Sigmoid colon (tissue), 7 donors: ENCODE measurements around the gene CLEC6A. TPM values are rescaled to one million over a fixed set of nuclear protein-coding genes. Genes with fewer than 3 reads are reported as not detected.

Source experiments
- DNase-seq: peaks from one replicate; pipeline ENCODE4 v3.0.0-alpha.2; 2019
- H3K27ac ChIP-seq, 4 donors: fragments of 200-600 bp; sonication (generic); one replicate each; pipeline ENCODE4 v1.5.1; 2016 to 2019; ENCODE audit warnings: mild to moderate bottlenecking in 1 of 4
- H3K27me3 ChIP-seq, 3 donors: fragments of 200-600 bp; sonication (generic); one replicate each; pipeline ENCODE4 v1.5.1; 2019; ENCODE audit warnings: mild to moderate bottlenecking in 1 of 3
- H3K36me3 ChIP-seq, 4 donors: fragments of 200-600 bp; sonication (generic); one replicate each; pipeline ENCODE4 v1.5.1; 2016 to 2019
- H3K4me1 ChIP-seq, 4 donors: fragments of 200-600 bp; sonication (generic); one replicate each; pipeline ENCODE4 v1.5.1; 2017 to 2019
- H3K4me3 ChIP-seq, 4 donors: fragments of 200-600 bp; sonication (generic); one replicate each; pipeline ENCODE4 v1.5.1; 2017 to 2019; ENCODE audit warnings: mild to moderate bottlenecking in 2 of 4, moderate library complexity in 1 of 4
- H3K9me3 ChIP-seq, 4 donors: fragments of 200-600 bp in 3 of 4; sonication (generic) in 3 of 4; one replicate each; pipeline versions ENCODE4 v1.5.1 to v1.6.1; 2013 to 2019
- EP300 ChIP-seq, 4 donors: sonication (generic); formaldehyde crosslinking; IDR thresholded peaks; one replicate each; pipeline ENCODE4 v1.6.1; 2017; ENCODE audit warnings: antibody characterized with exemption in 4 of 4
- POLR2A ChIP-seq, 2 donors: fragments of 450-650 bp; IDR thresholded peaks; one replicate each; pipeline ENCODE4 v1.6.1; 2016; ENCODE audit warnings: antibody characterized with exemption in 2 of 2, mild to moderate bottlenecking in 2 of 2, moderate library complexity in 2 of 2
- POLR2AphosphoS5 ChIP-seq, 4 donors: sonication (generic); formaldehyde crosslinking; IDR thresholded peaks; one replicate each; pipeline ENCODE4 v1.6.1; 2017; ENCODE audit warnings: antibody characterized with exemption in 4 of 4
- WGBS, 2 donors: extraction: QIAGEN DNeasy Blood & Tissue Kit; methylation state at CpG; one replicate each; pipeline ENCODE4 v1.1.7; 2013; 5-methylcytosine and 5-hydroxymethylcytosine counted together
- intact Hi-C: fragments of 100-400 bp; cut with DNase I; formaldehyde crosslinking; loops from one replicate; pipeline ENCODE4 v1.15.1; 2023
- polyA plus RNA-seq, 3 donors: library from polyadenylated mRNA; stranded (reverse); fragments of 200-250 nt; gene quantifications; one replicate each; pipeline ENCODE4 v1.2.3, GENCODE V29; 2013
- total RNA-seq, 4 donors: library from RNA; depleted of rRNA; stranded (reverse); fragments of >200 nt; gene quantifications; one replicate each; pipeline ENCODE4 v1.1.0, GENCODE V29; 2016
- TF ChIP-seq, protein P1 (sequence below), 4 experiments: fragments of 450-650 bp in 3 of 4; fragments of 200-600 bp in 1 of 4; IDR thresholded peaks; one replicate each; pipeline ENCODE4 v1.5.1; 2016 to 2019; ENCODE audit warnings: antibody characterized with exemption in 4 of 4, mild to moderate bottlenecking in 3 of 4, moderate library complexity in 2 of 4
- donor health status: healthy with polysubstance abuse.
- donor health status: Bipolar disorder and iron deficiency.
- donor health status: healthy.

Gene CLEC6A
- total and polyA plus RNA-seq, 7 donors = 0.29 TPM; not detected in 6

DNA sequence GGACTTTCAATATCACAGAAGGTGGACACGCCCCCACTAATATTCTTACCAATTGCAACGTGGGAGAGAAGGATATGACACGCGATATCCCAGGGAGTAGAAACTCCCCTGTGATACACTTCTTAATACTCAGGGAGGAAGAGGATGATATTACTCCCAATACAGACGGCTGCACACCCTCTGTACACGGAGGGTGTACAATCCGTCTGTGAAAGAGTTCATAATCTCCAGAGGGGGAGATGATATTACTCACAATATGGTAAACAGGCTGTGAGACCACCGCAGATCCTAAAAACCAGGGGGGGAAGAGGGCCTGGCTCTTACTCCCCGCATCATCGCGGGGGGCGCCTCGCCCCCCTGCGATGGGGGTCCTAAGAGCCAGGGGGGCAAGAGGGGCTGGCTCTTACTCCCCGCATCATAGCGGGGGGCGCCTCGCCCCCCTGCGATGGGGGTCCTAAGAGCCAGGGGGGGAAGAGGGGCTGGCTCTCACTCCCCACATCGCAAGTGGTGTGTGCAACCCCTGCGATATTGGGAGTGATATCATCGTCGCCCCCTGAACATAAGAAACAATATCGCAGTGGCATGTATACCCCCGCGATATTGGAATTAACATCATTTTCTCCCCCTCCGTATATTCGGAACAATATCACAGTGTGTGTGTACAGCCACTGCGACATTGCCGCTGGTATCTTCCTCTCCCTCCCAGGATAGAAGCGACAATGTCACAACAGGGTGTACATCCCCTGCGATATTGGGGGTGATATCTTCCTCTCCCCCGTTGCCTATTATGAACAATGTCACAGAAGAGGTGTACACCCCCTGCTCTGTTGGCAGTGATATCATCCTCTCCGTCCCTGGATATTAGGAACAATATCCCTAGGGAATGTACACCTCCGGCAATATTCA, 8.9 kb upstream of the CLEC6A start:
- Histone ChIP-seq H3K4me3 (no peak overlapping the region), H3K4me1 (no peaks in the 10 kb centered on the region), H3K36me3 (no peaks in the 10 kb centered on the region), H3K27ac (no peak overlapping the region), H3K9me3 (no peaks in the 10 kb centered on the region), H3K27me3 (no peaks in the 10 kb centered on the region)
- DNase-seq = no peak
- intact Hi-C loops = no loop called here
- WGBS, 2 donors = 88 to 94% methylated on average over 35 of the region's 35 CpGs
- TF ChIP-seq EP300 (IDR thresholded peaks at IDR 0.05) = no peak
- TF ChIP-seq POLR2AphosphoS5 (IDR thresholded peaks at IDR 0.05) = no peak
- TF ChIP-seq POLR2A (IDR thresholded peaks at IDR 0.05) = no peak
- TF ChIP-seq, protein P1, sequence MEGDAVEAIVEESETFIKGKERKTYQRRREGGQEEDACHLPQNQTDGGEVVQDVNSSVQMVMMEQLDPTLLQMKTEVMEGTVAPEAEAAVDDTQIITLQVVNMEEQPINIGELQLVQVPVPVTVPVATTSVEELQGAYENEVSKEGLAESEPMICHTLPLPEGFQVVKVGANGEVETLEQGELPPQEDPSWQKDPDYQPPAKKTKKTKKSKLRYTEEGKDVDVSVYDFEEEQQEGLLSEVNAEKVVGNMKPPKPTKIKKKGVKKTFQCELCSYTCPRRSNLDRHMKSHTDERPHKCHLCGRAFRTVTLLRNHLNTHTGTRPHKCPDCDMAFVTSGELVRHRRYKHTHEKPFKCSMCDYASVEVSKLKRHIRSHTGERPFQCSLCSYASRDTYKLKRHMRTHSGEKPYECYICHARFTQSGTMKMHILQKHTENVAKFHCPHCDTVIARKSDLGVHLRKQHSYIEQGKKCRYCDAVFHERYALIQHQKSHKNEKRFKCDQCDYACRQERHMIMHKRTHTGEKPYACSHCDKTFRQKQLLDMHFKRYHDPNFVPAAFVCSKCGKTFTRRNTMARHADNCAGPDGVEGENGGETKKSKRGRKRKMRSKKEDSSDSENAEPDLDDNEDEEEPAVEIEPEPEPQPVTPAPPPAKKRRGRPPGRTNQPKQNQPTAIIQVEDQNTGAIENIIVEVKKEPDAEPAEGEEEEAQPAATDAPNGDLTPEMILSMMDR (IDR thresholded peaks at IDR 0.05) = no peak

DNA sequence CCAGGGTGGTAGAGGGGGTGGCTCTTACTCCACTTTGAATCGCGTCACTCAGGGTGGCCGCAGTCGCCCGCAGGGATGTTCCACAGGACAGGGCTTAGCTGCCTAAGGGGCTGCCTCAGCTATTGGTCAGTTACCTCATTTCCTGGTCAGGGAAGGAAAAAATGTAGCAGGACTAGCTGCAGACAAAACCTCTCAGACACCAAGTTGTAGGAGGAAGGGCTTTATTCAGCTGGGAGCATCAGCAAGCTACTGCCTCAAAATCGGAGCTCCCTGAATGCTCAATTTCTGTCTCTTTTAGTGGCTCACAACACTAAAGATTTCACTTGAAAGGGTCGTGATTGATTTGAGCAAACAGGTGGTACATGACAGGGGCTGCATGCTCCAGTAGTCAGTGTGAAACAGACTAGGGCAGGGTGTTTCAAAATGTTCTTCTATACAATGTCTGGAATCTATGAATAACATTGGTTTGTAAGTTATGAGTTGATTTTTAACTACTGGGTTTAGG, 6.4 kb upstream of the CLEC6A start:
- no peak for TF ChIP-seq POLR2AphosphoS5 (IDR thresholded peaks at IDR 0.05)
- TF ChIP-seq, protein P1 (IDR thresholded peaks at IDR 0.05) = no peak
- no peak for TF ChIP-seq EP300 (IDR thresholded peaks at IDR 0.05)
- TF ChIP-seq POLR2A (IDR thresholded peaks at IDR 0.05) = no peak
- H3K9me3 ChIP-seq = no peaks in the 10 kb centered on the region
- H3K4me3 ChIP-seq = no peak overlapping the region
- H3K27ac ChIP-seq = no peak overlapping the region
- no peaks in the 10 kb centered on the region for H3K27me3 ChIP-seq
- H3K36me3 ChIP-seq = no peaks in the 10 kb centered on the region
- DNase-seq = no peak
- WGBS, 2 donors = 70 to 71% methylated on average over 7 of the region's 7 CpGs
- intact Hi-C loops = no loop called here
- no peaks in the 10 kb centered on the region for H3K4me1 ChIP-seq

DNA sequence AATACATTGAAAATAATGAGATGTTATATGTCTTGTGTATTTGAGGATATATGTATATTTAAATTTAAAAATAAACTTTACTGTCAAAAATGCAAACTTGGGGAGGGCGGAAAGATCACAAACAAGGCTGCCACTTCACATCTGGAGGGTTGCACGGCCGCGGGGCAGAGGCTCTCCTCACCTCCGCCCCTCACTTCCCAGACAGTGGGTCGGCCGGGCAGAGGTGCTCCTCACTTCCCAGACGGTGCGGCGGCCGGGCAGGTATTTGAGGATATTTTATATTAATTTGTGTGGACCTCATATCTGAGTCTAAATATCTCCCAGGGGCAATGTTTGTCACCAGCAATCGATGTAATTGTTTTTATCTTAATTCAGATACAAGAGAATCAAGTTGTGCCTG, 3.7 kb upstream of the CLEC6A start:
- Histone ChIP-seq H3K36me3 (no peaks in the 10 kb centered on the region), H3K9me3 (no peaks in the 10 kb centered on the region), H3K27ac (no peak overlapping the region), H3K4me1 (no peaks in the 10 kb centered on the region), H3K27me3 (no peaks in the 10 kb centered on the region), H3K4me3 (no peak overlapping the region)
- WGBS, 2 donors = 95% methylated on average over 12 of the region's 12 CpGs
- no peak for TF ChIP-seq POLR2A (IDR thresholded peaks at IDR 0.05)
- DNase-seq = no peak
- intact Hi-C loops = no loop called here

DNA sequence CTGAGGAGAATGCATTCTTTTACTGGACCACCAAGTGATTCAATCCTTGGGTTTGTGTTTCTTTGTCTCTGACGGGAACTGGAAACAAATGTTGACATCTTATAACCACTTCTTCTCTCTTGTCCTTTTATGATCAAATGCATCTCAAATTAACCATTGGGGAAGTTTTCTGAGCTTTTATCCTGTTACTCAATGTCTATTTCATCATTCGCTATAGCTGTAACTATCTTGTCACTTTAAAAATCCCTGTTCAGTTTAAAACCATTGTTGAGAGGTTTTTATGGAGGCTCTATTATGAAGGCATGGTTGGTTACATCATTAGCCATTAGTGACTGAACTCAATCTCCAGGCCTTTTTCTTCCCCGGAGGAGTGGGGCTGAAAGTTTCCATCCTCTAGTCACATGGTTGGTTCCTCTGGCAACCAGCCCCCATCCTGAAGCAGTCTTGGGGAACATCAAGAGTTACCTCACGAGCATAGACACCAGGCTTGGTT, 2.7 kb upstream of the CLEC6A start:
- Histone ChIP-seq H3K9me3 (no peaks in the 10 kb centered on the region), H3K36me3 (no peaks in the 10 kb centered on the region), H3K4me1 (no peaks in the 10 kb centered on the region), H3K4me3 (no peak overlapping the region), H3K27me3 (no peaks in the 10 kb centered on the region), H3K27ac (no peak overlapping the region)
- 44 to 51% methylated on average over 4 of the region's 4 CpGs for WGBS, 2 donors
- TF ChIP-seq POLR2A (IDR thresholded peaks at IDR 0.05) (no peak), POLR2AphosphoS5 (IDR thresholded peaks at IDR 0.05) (no peak), EP300 (IDR thresholded peaks at IDR 0.05) (no peak)
- TF ChIP-seq, protein P1 (IDR thresholded peaks at IDR 0.05) = no peak
- DNase-seq = no peak
- intact Hi-C loops = no loop called here

DNA sequence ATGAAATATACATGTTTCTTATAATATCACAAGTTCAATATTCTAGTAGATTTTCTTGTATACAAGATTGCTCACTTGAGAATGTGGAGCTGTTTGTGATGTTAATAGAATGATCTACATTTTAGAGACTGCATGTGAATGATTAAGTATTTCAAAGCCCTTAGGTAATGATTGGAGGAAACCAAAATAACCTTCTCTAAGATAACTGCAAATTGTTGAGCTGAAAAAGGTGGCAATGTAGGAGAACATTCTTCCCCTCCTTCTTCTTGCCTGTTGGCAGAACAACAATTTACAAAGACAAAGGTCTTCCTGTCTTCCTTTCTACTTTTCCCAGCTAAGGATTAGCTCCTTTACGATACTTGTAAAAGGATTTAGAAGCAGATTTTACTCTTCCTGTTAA, 2.0 kb upstream of the CLEC6A start:
- no peak overlapping the region for H3K27ac ChIP-seq
- TF ChIP-seq, protein P1 (IDR thresholded peaks at IDR 0.05) = no peak
- TF ChIP-seq POLR2AphosphoS5 (IDR thresholded peaks at IDR 0.05) (no peak), POLR2A (IDR thresholded peaks at IDR 0.05) (no peak), EP300 (IDR thresholded peaks at IDR 0.05) (no peak)
- 60 to 84% methylated on average over 1 of the region's 1 CpG for WGBS, 2 donors
- DNase-seq = no peak
- no peaks in the 10 kb centered on the region for H3K27me3 ChIP-seq
- intact Hi-C loops = no loop called here
- no peak overlapping the region for H3K4me3 ChIP-seq
- H3K36me3 ChIP-seq = no peaks in the 10 kb centered on the region
- H3K4me1 ChIP-seq = no peaks in the 10 kb centered on the region
- no peaks in the 10 kb centered on the region for H3K9me3 ChIP-seq
